ENCODE measurements around the gene TRIB2. TPM values are rescaled to one million over a fixed set of nuclear protein-coding genes. Genes with fewer than 3 reads are reported as not detected.
A peak's percentile ranks its signal among the peaks of the same experiment; 100 is the strongest.

The TRIB2 gene
- total RNA-seq, 4 donors from 2014 or later, result 12.6 to 18.5 (median 15.9) TPM

GRCh38 chr2:12773586-12774394 is 57.1 kb downstream of the TRIB2 start:
- no peaks in the 10 kb centered on the region for H3K4me1 ChIP-seq
- in situ Hi-C loops (cut with MboI; ENCODE audit: low sequenced_read_pairs in 4 of 4), result no loop called here
- no peak for DNase-seq
- intact Hi-C loops (cut with DNase I; ENCODE audit: low total_unique reads), result no loop called here
- H3K27ac ChIP-seq, result peak overlapping the region in 1 of 4 donors; percentile 16
- no peak overlapping the region for H3K4me3 ChIP-seq
- H3K36me3 ChIP-seq, result no peaks in the 10 kb centered on the region
- no peaks in the 10 kb centered on the region for H3K9me3 ChIP-seq
- ATAC-seq, result no peak
- TF ChIP-seq CTCF (IDR thresholded peaks at IDR 0.05 in 4 of 5, conservative IDR thresholded peaks at IDR 0.05 in 1 of 5) (no peak), POLR2A (IDR thresholded peaks at IDR 0.05) (no peak)
- H3K27me3 ChIP-seq, result no peaks in the 10 kb centered on the region

- ATAC-seq, result no peak
- DNase-seq, result no peak
- Histone ChIP-seq H3K9me3 (no peaks in the 10 kb centered on the region), H3K4me3 (no peak overlapping the region), H3K4me1 (no peaks in the 10 kb centered on the region), H3K36me3 (no peaks in the 10 kb centered on the region), H3K27ac (peak overlapping the region in 1 of 4 donors; percentile 16), H3K27me3 (no peaks in the 10 kb centered on the region)
- TF ChIP-seq CTCF (IDR thresholded peaks at IDR 0.05 in 4 of 5, conservative IDR thresholded peaks at IDR 0.05 in 1 of 5) (no peak), POLR2A (IDR thresholded peaks at IDR 0.05) (no peak)
- intact Hi-C loops (cut with DNase I; ENCODE audit: low total_unique reads), result no loop called here
- in situ Hi-C loops (cut with MboI; ENCODE audit: low sequenced_read_pairs in 4 of 4), result no loop called here
Measured at GRCh38 chr2:12774395-12774727, 57.6 kb downstream of the TRIB2 start.

- no peaks in the 10 kb centered on the region for H3K9me3 ChIP-seq
- TF ChIP-seq CTCF (IDR thresholded peaks at IDR 0.05 in 4 of 5, conservative IDR thresholded peaks at IDR 0.05 in 1 of 5) (no peak), POLR2A (IDR thresholded peaks at IDR 0.05) (no peak)
- in situ Hi-C loops (cut with MboI; ENCODE audit: low sequenced_read_pairs in 4 of 4) (no loop called here), intact Hi-C loops (cut with DNase I; ENCODE audit: low total_unique reads) (no loop called here)
- no peak overlapping the region for H3K27ac ChIP-seq
- ATAC-seq (no peak), DNase-seq (no peak)
- no peaks in the 10 kb centered on the region for H3K27me3 ChIP-seq
- no peaks in the 10 kb centered on the region for H3K4me1 ChIP-seq
- H3K36me3 ChIP-seq, result no peaks in the 10 kb centered on the region
- no peak overlapping the region for H3K4me3 ChIP-seq
Measured at GRCh38 chr2:12776521-12776961, 59.8 kb downstream of the TRIB2 start.

- Histone ChIP-seq H3K27ac (no peak overlapping the region), H3K36me3 (no peaks in the 10 kb centered on the region), H3K9me3 (no peaks in the 10 kb centered on the region), H3K4me1 (no peaks in the 10 kb centered on the region), H3K4me3 (no peak overlapping the region), H3K27me3 (no peaks in the 10 kb centered on the region)
- intact Hi-C loops (cut with DNase I; ENCODE audit: low total_unique reads) (no loop called here), in situ Hi-C loops (cut with MboI; ENCODE audit: low sequenced_read_pairs in 4 of 4) (no loop called here)
- DNase-seq (no peak), ATAC-seq (no peak)
- no peak for TF ChIP-seq CTCF (IDR thresholded peaks at IDR 0.05 in 4 of 5, conservative IDR thresholded peaks at IDR 0.05 in 1 of 5)
- no peak for TF ChIP-seq POLR2A (IDR thresholded peaks at IDR 0.05)
Measured at GRCh38 chr2:12778369-12778768, 61.6 kb downstream of the TRIB2 start.
